ENCODE results near the gene TMEM44.

DNA sequence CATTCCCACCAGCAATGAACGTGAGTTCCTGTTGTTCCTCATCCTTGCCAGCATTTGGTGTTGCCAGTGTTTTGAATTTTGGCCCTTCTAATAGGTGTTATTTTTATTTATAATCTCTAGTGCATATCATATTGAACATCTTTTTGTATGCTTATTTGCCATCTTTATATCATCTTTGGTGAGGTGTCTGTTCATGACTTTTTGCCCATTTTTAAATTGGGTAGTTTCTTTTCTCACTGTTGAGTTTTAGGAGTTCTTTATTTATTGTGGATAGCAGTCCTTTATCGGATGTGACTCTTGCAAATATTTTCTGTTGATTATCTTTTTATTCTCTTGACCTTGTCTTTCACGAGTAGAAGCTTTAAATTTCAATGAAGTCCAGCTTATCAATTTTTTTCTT is 86.2 kb downstream of the TMEM44 start:
- TF ChIP-seq, protein P1, sequence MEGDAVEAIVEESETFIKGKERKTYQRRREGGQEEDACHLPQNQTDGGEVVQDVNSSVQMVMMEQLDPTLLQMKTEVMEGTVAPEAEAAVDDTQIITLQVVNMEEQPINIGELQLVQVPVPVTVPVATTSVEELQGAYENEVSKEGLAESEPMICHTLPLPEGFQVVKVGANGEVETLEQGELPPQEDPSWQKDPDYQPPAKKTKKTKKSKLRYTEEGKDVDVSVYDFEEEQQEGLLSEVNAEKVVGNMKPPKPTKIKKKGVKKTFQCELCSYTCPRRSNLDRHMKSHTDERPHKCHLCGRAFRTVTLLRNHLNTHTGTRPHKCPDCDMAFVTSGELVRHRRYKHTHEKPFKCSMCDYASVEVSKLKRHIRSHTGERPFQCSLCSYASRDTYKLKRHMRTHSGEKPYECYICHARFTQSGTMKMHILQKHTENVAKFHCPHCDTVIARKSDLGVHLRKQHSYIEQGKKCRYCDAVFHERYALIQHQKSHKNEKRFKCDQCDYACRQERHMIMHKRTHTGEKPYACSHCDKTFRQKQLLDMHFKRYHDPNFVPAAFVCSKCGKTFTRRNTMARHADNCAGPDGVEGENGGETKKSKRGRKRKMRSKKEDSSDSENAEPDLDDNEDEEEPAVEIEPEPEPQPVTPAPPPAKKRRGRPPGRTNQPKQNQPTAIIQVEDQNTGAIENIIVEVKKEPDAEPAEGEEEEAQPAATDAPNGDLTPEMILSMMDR (IDR thresholded peaks at IDR 0.05; ENCODE audit: insufficient read depth, low read length, poor library complexity, severe bottlenecking): no peak
- no peak for TF ChIP-seq EZH2phosphoT487 (conservative IDR thresholded peaks at IDR 0.05; ENCODE audit: low read length)
